VCaP (cell line): Measurements from ENCODE around the gene EPG5.
A peak's percentile ranks its signal among the peaks of the same experiment; 100 is the strongest.
"Not testable (repeated sequence)": the region's sequence is repeated elsewhere in the genome, so short reads cannot be mapped to it uniquely, and the experiment has no call there.

Experiments
- H3K27ac ChIP-seq: fragments of 450-650 bp; 2 replicates; pipeline ENCODE4 v1.5.1; 2017
- CTCF ChIP-seq: fragments of 450-650 bp; conservative IDR thresholded peaks from 2 replicates; pipeline ENCODE4 v1.5.1; 2017; ENCODE audit warnings: mild to moderate bottlenecking, moderate library complexity

The EPG5 gene

GRCh38 chr18:45829855-45830254, 137.3 kb downstream of the EPG5 start:
- TF ChIP-seq CTCF: no peak
- H3K27ac ChIP-seq: no peak overlapping the region

GRCh38 chr18:45828917-45829811, 138.0 kb downstream of the EPG5 start:
- TF ChIP-seq CTCF: no peak

GRCh38 chr18:45826716-45827115, 140.4 kb downstream of the EPG5 start:
- not testable (repeated sequence) for H3K27ac ChIP-seq

More at GRCh38 chr18:45828917-45829811, 138.0 kb downstream of the EPG5 start:
- H3K27ac ChIP-seq: no peak overlapping the region

GRCh38 chr18:45826084-45826483, 141.0 kb downstream of the EPG5 start:
- no peak overlapping the region for H3K27ac ChIP-seq
- no peak for TF ChIP-seq CTCF

- H3K27ac ChIP-seq: no peak within 1 kb of the TSS
- TF ChIP-seq CTCF: no peak
Observed at GRCh38 chr18:45825258-45826044, 141.7 kb downstream of the EPG5 start, which contains the start of gene SIGLEC15. SIGLEC15 (plus strand) TSS chr18:45825675; CDS start chr18:45825729, 54 bp downstream.

- TF ChIP-seq CTCF: no peak
- H3K27ac ChIP-seq: no peak overlapping the region
Observed at GRCh38 chr18:45821711-45822110, 145.4 kb downstream of the EPG5 start.

GRCh38 chr18:45821026-45821425, 146.1 kb downstream of the EPG5 start:
- H3K27ac ChIP-seq: peak overlapping the region; percentile 26; the same call in 1 of the 2 replicates
- no peak for TF ChIP-seq CTCF
